Adrenal gland (tissue), 5 donors: ENCODE results near the gene TECR.

Experiments used
- POLR2A ChIP-seq, 2 donors: fragments of 450-650 bp; IDR thresholded peaks; one replicate each; pipeline ENCODE4 v1.6.1; 2017; ENCODE audit warnings: antibody characterized with exemption in 2 of 2, mild to moderate bottlenecking in 2 of 2, moderate library complexity in 1 of 2
- TF ChIP-seq, protein P1 (sequence below), 6 experiments: fragments of 450-650 bp in 4 of 6; fragments of 200-600 bp in 2 of 6; sonication (generic) in 1 of 6; IDR thresholded peaks; 1 replicate in 5 of 6; 2 replicates in 1 of 6; pipeline versions ENCODE4 v1.5.1 to v1.8.0; 2016 to 2021; ENCODE audit warnings: antibody characterized with exemption in 6 of 6, mild to moderate bottlenecking in 2 of 6, moderate library complexity in 1 of 6
- donor health status: DM: no; HTN: no; CAD: no.

DNA sequence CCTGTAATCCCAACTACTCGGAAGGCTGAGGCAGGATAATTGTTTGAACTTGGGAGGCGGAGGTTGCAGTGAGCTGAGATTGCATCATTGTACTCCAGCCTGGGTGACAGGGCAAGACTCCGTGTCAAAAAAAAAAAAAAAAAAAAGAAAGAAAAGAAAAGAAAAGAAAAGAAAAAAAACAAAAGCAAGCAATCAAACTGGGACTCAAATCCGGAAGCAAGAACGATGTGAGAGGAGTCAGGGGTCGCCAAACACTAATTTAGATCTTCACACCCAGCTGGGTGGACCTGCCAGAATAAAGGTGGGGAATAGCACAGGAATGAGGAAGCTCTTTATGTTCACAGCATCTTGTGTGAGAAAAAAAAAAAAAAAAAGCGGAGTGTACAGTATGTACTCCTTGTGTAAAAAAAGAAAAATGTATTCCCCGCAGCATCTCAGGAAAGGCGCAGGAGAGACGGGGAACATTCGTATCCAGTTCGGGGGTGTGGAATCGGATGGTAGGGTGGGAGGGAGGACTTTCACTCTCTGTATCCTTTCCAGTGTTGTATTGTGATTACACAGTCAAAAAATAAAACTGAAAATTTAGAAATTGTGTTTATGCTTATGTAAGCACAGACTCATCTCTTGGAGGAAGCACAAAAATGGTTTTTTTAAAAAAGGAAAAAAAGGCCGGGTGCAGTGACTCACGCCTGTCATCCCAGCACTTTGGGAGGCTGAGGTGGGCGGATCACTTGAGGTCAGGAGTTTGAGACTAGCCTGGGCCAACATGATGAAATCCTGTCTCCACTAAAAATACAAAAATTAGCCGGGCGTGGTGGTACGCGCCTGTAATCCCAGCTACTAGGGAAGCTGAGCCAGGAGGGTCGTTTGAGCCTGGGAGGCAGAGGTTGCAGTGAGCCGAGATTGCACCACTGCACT is 18.8 kb upstream of the TECR start:
- TF ChIP-seq, protein P1, sequence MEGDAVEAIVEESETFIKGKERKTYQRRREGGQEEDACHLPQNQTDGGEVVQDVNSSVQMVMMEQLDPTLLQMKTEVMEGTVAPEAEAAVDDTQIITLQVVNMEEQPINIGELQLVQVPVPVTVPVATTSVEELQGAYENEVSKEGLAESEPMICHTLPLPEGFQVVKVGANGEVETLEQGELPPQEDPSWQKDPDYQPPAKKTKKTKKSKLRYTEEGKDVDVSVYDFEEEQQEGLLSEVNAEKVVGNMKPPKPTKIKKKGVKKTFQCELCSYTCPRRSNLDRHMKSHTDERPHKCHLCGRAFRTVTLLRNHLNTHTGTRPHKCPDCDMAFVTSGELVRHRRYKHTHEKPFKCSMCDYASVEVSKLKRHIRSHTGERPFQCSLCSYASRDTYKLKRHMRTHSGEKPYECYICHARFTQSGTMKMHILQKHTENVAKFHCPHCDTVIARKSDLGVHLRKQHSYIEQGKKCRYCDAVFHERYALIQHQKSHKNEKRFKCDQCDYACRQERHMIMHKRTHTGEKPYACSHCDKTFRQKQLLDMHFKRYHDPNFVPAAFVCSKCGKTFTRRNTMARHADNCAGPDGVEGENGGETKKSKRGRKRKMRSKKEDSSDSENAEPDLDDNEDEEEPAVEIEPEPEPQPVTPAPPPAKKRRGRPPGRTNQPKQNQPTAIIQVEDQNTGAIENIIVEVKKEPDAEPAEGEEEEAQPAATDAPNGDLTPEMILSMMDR (IDR thresholded peaks at IDR 0.05): no peak
- peak in 1 of 2 donors; percentile 72 for TF ChIP-seq POLR2A (IDR thresholded peaks at IDR 0.05)
